ENCODE results near the gene CRAT.

The CRAT gene

GRCh38 chr9:129110740-129111527 lies at the start of gene CRAT, which contains the start of gene PTPA:
TSS of gene CRAT (minus strand) at chr9:129110793. CDS start at chr9:129110509, 284 bp downstream.
TSS of gene PTPA (plus strand) at chr9:129111415. CDS start at chr9:129111601, 186 bp downstream.
- DNase-seq (ENCODE audit: low spot score): peak; percentile 94

DNA sequence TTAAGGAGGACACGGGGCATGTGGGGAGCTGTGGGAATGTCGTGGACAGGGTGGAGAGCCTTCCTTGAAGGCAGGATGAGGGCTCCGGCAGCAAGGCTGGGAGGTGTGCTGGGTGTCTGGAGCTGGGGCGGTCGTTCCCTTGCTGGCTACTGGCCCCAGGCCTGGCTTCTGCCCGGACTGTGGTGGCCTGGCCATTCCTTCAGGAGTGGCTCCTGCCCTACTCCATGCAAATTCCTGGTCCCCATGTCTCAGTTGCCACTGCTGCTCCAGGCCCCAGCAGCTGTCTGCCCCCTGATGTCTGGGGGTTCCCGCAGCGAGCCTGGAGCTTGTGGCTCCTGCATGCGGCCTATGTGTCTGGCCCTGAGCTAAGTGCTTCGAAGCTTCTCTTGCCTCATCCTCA lies 45.6 kb upstream of the CRAT start:
- no peak for DNase-seq (ENCODE audit: low spot score)

GRCh38 chr9:129154866-129155477 lies 44.4 kb upstream of the CRAT start:
- DNase-seq (ENCODE audit: low spot score): no peak

DNA sequence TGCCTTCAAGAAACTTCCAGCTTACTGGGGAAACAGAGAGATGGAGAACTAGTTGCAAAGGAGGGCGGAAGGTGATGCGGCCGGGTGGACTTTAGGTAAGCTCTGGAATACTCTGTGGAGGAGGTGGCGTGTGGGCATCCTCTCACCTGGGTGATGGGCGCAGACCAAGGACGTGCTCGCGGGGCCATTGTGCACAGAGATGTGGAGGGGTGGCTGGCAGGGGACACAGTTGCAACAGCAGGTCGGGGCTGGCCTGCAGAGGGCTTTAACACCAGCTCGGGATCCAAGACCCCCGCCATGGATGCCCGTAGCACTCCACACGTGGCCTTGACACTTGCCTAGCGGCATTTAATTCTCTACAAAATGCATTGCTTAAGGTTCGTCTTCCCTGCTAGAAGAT lies 40.9 kb upstream of the CRAT start:
- no peak for DNase-seq (ENCODE audit: low spot score)

- no peak for DNase-seq (ENCODE audit: low spot score)
These were observed 40.1 kb upstream of the CRAT start for GRCh38 chr9:129150672-129151211.

GRCh38 chr9:129150122-129150521 lies 39.5 kb upstream of the CRAT start:
- no peak for DNase-seq (ENCODE audit: low spot score)

DNA sequence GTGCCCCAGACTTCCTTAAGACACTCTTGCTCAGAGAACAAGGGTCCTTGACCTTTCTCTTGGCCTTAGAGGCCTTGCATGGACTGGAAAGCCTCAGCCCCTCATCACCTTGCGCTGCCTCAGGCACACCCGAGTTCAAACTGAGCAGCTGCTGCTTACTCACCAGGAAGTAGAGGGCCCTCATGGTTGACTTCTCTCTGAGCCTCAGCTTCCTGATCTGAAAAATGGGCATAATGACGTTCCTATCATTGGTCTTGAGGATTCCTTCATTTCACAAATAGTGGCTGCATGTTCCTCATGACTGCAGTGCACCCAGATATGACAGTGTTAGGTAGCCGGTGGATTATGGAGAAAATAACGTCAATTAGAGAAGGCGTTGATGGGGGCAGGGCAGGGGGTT lies 38.8 kb upstream of the CRAT start:
- no peak for DNase-seq (ENCODE audit: low spot score)

- DNase-seq (ENCODE audit: low spot score): no peak
These were observed 38.0 kb upstream of the CRAT start for GRCh38 chr9:129148463-129149204.

- DNase-seq (ENCODE audit: low spot score): no peak
These were observed 35.9 kb upstream of the CRAT start for GRCh38 chr9:129146441-129146941.

DNA sequence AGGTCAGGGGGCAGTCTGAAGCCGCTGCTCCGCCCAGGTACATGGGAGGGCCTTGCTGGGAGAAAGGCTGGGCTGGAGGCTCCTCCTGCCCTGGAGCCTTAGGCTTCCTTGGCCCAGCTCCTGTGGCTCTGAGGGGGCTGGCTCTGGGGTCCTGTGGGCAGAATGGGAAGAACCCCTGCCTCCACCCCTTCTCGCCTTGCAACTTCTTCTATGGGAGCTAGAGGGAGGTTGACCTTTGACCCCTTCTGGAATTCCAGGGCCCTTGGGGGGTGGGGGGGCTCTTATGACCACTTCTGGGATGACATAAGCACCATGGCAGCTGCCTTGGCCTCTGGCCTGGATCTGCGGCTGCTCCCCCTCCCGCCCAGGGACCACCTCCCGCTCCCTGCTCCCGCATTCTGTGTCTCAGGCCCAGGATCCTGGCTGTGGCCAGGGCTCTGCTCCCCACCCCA lies 35.3 kb upstream of the CRAT start:
- DNase-seq (ENCODE audit: low spot score): no peak

GRCh38 chr9:129145316-129145715 lies 34.7 kb upstream of the CRAT start:
- DNase-seq (ENCODE audit: low spot score): no peak

GRCh38 chr9:129143031-129143927 lies 32.7 kb upstream of the CRAT start:
- peak; percentile 95 for DNase-seq (ENCODE audit: low spot score)

DNA sequence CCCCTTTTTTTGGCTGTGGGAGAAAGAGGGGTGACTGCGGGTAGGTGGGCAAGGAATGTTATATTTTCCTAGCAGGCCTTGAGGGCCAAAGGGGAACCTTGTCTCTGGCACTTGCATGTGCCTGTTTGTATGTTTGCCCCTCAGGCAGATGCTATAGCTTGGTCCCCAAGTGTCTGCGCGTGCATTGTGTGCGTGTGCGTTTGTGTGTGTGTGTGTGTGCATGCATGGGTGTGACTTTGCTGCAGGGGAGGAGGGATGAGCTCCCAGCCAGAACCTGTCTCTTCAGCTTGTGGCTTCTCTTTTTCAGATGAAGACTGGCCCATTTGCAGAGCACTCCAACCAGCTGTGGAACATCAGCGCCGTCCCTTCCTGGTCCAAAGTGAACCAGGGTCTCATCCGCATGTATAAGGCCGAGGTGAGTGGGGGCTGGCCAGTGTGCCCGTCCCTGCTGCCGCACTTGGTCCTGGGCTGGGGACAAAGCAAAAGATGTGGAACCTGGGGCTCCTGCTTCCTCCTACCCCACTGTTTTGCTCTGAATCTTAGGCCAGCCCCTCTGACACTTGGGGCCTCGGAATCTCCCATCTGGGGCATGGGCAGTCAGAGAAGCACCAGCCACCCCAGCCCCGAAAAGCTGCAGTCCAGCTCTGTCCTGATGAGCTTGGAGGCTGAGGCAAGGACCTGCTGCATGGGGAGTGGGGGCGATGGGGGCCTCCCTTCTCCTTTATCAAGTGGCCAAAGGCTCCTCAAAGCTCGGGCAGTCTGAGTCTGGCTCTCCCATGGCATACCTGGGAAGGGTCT lies 31.7 kb upstream of the CRAT start:
- DNase-seq (ENCODE audit: low spot score): no peak

GRCh38 chr9:129141066-129142041 lies 30.8 kb upstream of the CRAT start:
- peak; percentile 63 for DNase-seq (ENCODE audit: low spot score)

DNA sequence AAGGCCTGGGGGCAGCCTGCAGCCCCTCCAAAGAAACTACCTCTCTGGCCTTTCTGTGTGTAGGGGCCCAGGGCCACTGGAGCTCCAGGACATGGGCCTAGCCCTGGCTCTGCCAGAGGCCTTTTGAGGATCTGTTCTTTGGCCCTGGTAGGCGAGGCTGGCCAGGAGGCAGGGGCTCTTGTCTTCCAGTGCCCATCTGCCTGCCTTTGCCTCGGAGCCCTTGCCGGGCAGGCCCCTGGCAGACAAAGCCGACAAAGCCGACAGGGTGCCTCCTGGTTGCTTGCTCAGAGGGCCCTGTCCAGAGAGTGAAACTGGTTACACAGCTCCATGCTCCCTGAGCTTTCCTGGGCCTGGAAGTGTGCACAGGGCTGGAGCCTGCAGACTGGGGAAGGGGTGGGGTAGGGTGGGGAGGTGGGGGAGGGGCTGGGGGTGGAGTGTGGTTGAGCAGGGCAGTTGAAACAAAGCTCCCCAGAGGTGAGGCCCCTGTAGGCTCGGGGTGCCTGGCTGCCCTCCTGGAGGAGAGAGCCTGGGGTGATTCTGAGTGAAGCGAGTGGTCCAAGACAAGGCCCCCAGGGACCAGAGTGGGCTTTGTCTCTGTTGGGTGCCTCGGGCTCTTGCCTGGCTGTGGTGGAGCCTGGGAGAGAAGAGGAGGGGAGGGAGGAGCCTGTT lies 29.9 kb upstream of the CRAT start:
- DNase-seq (ENCODE audit: low spot score): peak; percentile 52

- DNase-seq (ENCODE audit: low spot score): peak; percentile 99
These were observed 29.4 kb upstream of the CRAT start for GRCh38 chr9:129139993-129140396.

DNA sequence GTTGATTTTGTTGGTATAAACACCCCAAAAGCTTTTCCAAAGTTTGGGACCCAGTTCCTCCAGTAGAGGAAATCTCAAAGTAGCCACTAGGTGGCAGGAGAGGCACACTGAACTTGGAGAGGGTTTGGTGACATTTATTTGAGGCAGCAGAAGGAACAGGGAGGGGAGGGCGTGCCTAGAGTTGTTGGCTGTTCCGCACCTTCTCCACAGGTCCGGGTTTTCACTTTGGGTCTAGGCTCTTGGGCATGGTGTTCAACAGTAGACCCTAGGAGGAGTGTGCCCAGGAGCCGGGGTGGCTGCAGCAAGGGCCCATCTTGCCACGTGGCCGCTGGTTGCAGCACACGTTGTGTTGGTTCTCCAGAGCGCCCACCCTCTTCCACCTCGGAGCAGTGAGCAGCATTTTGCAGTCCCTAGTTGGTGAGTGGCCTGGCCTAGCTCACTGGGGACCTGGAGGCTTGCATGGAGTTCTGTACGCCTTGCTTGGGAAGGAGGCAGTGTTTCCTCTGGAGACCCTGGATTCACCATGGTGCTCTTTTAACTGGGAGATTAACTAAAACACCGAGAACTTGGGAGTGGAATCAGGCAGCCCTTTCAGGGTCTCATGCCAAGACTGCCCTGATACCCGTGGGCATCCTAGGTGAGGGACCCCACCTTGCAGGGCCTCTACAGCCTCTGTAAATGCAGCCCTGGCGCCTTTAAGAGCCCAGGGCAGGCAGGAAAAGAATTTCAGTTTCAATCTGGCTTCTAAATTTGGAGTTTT lies 28.8 kb upstream of the CRAT start:
- DNase-seq (ENCODE audit: low spot score): peak; percentile 90
